ENCODE measurements around the gene CENPT.

DNA sequence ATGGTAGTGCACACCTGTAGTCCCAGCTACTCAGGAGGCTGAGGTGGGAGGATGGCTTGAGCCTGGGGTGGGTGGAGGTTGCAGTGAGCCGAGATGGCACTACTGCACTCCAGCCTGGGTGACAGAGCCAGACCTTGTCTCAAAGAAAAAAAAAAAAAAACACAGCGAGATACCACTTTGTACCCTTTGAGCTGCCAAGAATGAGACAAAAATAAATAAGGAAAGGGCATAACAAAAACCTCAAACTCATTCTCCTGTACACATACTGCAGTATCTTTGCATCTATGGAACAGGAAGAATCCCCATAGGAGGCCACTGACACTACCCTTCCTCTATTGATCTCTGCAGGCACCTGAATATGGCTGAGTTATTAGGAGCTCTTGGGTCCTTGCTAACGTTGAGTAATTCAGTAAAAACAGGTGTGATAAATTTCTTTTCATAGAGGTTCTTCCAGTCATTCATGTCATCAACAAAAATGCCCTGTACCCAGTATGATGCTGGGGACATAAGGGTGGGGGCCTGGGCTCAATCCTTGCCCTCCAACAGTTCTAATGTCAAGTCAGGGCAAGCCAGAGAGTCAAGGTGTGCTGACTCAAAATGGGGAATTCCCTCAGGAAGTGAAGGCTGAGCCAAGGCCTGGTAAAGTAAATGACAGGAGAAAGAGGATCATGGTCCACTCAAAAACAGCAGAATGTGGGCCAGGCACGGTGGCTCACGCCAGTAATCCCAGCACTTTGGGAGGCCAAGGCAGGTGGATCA, 68.1 kb downstream of the CENPT start:
- TF ChIP-seq CTCF (IDR thresholded peaks at IDR 0.05; ENCODE audit: insufficient read depth, low read length, poor library complexity, severe bottlenecking) = no peak
- no peak for TF ChIP-seq EZH2phosphoT487 (conservative IDR thresholded peaks at IDR 0.05; ENCODE audit: low read length)
